Upper lobe of left lung (tissue), 4 donors: ENCODE data around the gene CALN1.

Experiments used
- EP300 ChIP-seq, 4 donors: sonication (generic); formaldehyde crosslinking; IDR thresholded peaks; one replicate each; pipeline ENCODE4 v1.5.1; 2017; ENCODE audit warnings: antibody characterized with exemption in 4 of 4, control low read depth in 2 of 4
- POLR2A ChIP-seq, 4 donors: fragments of 450-650 bp; IDR thresholded peaks; one replicate each; pipeline ENCODE4 v1.5.1; 2016 to 2017; ENCODE audit warnings: antibody characterized with exemption in 4 of 4, mild to moderate bottlenecking in 2 of 4
- POLR2AphosphoS5 ChIP-seq, 2 donors: sonication (generic); formaldehyde crosslinking; IDR thresholded peaks; one replicate each; pipeline ENCODE4 v1.5.1; 2017; ENCODE audit warnings: antibody characterized with exemption in 2 of 2
- TF ChIP-seq, protein P1 (sequence below), 6 experiments: fragments of 450-650 bp in 4 of 6; fragments of 200-600 bp in 2 of 6; sonication (generic) in 2 of 6; IDR thresholded peaks; one replicate each; pipeline ENCODE4 v1.5.1; 2016 to 2019; ENCODE audit warnings: antibody characterized with exemption in 6 of 6

DNA sequence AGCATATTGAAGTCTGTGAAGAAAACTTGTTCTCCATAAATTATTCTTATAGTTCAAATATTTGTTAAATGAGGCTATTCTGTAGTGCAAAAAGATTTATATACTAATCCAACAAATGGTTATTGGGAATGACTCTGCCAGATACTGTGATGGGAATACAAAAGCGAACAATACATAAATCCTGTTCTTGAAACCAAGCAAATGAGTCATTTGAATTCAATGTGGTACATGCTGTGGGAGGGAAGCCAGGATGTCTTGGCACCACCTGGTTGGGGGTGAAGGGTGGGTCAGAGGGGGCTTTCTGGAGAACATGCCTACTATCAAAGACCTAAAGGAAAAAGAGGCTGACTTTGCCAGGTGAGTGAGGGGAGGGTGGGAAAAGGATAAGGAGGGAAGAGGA is 594.2 kb downstream of the CALN1 start:
- TF ChIP-seq, protein P1, sequence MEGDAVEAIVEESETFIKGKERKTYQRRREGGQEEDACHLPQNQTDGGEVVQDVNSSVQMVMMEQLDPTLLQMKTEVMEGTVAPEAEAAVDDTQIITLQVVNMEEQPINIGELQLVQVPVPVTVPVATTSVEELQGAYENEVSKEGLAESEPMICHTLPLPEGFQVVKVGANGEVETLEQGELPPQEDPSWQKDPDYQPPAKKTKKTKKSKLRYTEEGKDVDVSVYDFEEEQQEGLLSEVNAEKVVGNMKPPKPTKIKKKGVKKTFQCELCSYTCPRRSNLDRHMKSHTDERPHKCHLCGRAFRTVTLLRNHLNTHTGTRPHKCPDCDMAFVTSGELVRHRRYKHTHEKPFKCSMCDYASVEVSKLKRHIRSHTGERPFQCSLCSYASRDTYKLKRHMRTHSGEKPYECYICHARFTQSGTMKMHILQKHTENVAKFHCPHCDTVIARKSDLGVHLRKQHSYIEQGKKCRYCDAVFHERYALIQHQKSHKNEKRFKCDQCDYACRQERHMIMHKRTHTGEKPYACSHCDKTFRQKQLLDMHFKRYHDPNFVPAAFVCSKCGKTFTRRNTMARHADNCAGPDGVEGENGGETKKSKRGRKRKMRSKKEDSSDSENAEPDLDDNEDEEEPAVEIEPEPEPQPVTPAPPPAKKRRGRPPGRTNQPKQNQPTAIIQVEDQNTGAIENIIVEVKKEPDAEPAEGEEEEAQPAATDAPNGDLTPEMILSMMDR (IDR thresholded peaks at IDR 0.05): no peak
- TF ChIP-seq POLR2AphosphoS5 (IDR thresholded peaks at IDR 0.05): no peak
- no peak for TF ChIP-seq EP300 (IDR thresholded peaks at IDR 0.05)
- TF ChIP-seq POLR2A (IDR thresholded peaks at IDR 0.05): no peak
